ENCODE data around the gene FFAR2.
A peak's percentile ranks its signal among the peaks of the same experiment; 100 is the strongest.

The FFAR2 gene

DNA sequence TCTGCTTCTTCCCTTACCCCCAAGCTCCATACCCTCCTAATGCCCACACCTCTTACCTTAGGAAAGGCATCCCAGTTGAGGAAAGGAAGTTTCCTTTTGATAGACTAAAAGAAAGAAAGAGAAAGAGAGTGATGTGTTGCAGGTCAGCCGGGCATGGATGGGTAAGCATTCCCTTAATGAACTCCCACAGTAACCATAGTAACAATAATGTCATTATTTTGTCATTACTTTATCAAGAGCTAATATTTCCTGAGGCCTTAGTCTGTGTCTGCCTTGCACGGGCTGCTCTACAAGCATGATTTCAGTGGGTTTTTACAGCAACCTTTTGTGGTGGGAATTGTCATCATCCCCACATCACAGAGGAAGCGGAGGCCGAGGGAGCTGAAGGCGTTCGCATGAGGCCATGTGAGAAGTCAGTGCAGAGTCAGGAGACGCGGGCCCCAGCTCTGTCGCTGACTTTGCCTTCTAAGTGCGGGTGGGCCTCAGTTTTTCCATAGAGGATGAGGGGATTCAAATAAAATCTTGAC lies 39.7 kb downstream of the FFAR2 start:
- no peak for DNase-seq (ENCODE audit: low read depth)

DNA sequence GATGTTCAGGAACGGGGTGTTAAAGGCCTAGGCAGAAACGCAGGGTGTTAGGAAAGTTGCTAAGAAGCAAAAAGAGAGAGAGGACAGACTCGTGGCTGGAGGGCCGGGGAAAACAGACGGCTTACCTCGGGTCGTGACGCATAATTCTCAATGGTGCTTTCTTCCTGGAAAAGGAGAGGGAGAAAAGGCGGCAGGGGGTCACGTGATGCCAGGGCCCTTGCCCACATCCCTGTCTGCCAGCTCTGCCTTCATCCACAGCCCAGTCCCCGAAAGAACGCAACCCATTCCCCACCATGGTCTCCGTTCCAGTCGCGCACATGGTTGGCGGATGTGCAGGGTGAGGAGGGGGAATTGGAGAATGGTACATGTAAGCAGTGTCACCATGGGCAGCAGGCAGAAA lies 40.6 kb downstream of the FFAR2 start:
- no peak for DNase-seq (ENCODE audit: low read depth)

DNA sequence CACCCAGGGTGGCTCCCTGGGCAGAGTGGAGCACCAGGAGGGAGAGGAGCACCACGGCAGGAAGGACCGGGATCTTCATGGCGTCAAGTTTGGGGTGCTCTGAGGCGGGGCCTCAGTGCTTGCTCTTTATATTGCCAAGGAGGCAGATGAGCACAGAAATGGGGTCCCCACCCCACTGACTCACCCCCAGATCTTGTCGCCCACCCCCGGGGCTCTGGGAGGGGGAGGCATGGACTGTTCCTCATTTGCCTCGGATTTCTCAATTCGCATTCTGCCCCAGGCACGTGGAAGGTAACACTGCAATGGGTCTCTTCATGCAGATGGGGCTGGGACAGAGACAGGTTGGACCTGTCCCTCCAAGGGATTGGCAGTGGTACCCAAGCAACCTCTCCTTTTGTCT lies 42.3 kb downstream of the FFAR2 start, which contains the start of gene KRTDAP:
Gene KRTDAP (minus strand): TSS at position 101 of the 400 bp plus-strand sequence. CDS start 22 bp downstream, at position 79.
- DNase-seq (ENCODE audit: low read depth): no peak

DNA sequence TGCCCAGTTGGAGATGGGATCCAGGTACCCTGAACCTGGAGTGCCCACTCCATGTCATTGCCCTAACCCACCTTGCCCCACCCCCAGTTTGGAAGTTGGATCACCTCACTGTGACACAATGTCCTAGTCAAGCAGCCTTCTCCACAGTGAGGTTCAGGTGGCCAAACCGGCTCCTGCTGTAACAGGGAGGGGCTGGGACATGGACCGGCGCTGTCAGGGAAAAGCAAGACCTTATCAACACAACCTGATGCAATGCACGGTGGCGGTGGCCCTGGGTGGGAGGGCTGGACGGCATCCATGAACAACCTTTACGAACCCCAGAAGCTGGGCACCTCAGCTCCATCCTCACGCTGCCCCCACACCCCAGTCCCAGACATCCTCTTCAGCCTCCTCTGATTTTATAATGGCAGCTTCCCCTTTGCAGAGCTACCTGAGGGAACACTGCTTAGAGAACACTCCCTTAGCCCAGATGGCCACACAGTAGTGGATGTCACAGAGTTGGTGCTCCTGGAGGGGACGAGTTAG lies 43.8 kb downstream of the FFAR2 start:
- DNase-seq (ENCODE audit: low read depth): no peak

DNA sequence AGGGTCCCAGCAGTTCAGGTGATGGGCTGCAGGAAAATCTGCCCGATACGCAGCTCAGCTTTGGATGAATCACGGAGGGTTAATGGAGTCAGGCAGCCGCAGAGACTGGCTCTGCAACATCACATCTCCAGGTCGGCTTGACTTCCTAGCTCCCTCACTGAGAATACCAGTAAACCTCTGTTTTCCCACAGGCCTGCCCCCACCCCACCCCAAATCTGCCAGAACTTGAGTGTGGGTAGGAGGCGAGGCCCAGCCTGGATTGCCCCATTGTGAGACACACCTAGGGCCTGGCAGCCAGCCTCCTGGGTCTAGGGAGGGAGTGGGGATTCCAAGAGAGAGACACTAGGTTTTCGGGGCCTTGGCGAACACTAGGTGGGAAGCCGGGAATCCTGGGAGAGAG lies 45.9 kb downstream of the FFAR2 start:
- DNase-seq (ENCODE audit: low read depth): no peak

DNA sequence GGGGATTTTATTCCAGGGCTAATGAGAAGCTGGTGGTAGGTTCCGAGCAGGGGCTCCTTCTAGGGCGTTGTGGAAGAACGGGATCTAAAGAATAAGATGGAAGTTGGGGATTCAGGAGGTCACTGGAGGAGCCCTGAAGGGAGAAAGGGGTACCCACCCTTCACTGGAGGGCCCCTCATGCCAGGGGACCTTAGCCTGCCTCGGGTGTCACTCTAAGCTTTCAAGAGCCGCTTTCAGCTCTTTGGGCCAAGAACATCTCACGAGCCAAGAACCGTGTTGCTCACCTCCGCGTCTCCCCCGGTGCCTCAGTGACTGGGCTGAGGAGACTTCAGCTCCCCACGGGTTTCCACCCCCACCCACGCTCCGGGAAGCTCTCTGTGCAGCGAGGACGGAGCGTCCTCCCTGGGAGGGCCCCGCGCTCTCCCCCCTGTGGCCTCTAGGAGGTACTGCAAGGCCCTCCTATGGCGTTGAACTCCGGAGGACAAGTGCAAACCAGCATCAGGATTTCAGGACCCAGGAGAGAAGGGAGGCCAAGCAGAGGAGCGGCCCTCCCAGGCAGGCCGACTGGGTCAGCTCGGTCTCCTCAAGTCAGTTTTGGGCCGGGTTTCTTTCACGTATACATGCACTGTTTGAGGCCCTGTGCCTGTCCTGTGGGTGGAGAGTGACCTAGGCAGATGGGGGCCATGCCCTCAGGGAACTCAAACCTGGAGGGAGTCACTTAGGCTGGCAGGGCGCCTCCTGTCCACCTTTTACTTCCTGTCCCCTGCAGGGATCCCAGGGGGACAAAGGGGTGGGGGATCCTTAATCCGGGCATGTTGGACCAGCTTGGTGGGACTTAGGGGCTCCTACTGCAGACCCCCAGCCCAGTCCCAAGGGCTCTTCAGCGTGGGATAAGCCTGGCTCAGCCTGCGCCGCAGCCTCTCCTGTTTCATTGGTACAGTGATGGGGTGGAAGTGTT lies 47.3 kb downstream of the FFAR2 start:
- DNase-seq (ENCODE audit: low read depth): peak; percentile 54

DNA sequence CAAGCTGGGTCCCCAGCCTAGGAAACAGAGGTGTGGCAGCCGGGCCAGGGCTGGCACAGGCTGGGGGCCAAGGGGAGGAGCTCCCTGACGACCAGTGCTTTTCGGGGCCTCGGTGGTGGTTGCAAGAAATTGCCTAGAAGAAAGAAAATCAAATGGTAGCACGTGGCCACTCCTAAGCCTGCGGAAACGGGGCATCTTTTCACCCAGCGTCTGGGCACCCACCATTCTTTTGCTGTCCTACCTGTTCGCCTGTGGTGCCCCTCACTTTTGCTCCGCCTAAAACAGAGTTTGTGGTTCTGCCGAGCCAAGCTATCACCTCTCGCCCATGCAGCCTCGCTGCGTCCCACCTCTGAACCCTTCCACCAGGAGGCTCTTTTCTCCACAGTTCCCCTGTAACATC lies 49.3 kb downstream of the FFAR2 start:
- DNase-seq (ENCODE audit: low read depth): no peak

DNA sequence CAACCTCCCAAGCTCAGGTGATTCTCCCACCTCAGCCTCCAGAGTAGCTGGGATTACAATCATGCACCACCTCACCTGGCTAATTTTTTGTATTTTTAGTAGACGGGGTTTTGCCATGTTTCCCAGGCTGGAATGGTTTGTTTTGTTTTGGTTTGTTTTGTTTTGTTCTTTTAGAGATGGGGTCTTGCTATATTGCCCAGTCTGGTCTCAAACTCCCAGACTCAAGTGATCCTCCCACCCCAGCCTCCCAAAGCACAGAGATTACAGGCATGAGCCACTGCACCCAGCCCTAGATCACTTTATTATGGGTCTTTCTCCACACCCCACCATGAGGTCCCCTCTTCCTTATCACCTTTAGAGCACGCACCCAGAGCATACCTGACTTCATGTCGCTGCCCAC lies 50.2 kb downstream of the FFAR2 start:
- DNase-seq (ENCODE audit: low read depth): no peak

DNA sequence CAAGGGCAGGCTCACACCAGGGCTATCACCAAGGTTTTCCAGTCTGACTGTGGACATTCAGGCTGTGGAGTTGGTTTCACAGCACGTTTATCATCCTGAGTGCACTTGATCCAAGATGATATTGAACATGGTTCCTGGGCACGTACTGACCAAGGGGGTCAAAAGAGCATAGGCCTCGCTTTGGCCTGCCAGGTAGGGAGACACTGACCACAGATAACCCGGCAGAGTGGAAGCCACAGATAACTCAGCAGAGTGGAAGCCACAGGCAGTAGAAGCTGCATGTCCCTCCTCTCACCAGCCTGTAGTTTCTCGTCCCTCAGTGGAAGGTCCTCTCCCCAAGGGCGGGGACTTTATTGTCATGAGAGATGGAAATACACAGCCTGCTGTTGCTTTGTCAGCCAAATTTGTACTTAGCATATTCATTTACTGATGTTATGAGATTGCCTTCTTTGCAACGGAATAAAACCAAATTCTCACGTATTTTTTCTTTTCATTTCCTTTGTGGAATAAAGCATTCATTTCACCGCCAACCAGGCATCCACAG lies 51.0 kb downstream of the FFAR2 start:
- DNase-seq (ENCODE audit: low read depth): no peak

DNA sequence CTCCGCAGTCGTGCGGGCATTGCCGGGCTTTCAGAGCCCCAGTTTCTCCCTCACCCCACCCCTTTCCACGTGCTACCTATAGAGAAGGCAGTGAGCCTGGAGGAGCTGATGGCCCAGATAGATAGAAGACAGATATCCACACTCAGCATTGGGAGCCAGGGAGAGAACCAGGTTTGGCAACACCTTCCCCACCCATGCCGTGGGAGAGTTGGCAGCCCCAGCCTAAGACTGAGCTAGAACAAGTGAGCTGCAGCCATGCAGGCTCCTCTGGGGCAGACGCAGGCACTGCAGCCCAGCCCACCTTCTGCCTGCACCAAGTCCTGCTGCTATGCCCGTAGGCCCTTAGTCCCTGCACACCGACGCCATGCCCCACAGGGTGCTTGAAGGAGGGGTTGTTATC lies 52.6 kb downstream of the FFAR2 start:
- no peak for DNase-seq (ENCODE audit: low read depth)
